WI38 (cell line): ENCODE measurements around the gene BTLA.
"Not testable (repeated sequence)": the region's sequence is repeated elsewhere in the genome, so short reads cannot be mapped to it uniquely, and the experiment has no call there.

ENCODE experiments used
- H3K4me3 ChIP-seq: 2 replicates; pipeline ENCODE4 v1.5.1; 2011; ENCODE audit warnings: low read depth, mild to moderate bottlenecking, control low read depth, low read length
- TF ChIP-seq, protein P1 (sequence below): IDR thresholded peaks from 2 replicates; pipeline ENCODE4 v1.5.1; 2012; ENCODE audit warnings: low read depth, mild to moderate bottlenecking, control low read depth, low read length

Gene BTLA, protein sequence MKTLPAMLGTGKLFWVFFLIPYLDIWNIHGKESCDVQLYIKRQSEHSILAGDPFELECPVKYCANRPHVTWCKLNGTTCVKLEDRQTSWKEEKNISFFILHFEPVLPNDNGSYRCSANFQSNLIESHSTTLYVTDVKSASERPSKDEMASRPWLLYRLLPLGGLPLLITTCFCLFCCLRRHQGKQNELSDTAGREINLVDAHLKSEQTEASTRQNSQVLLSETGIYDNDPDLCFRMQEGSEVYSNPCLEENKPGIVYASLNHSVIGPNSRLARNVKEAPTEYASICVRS

DNA sequence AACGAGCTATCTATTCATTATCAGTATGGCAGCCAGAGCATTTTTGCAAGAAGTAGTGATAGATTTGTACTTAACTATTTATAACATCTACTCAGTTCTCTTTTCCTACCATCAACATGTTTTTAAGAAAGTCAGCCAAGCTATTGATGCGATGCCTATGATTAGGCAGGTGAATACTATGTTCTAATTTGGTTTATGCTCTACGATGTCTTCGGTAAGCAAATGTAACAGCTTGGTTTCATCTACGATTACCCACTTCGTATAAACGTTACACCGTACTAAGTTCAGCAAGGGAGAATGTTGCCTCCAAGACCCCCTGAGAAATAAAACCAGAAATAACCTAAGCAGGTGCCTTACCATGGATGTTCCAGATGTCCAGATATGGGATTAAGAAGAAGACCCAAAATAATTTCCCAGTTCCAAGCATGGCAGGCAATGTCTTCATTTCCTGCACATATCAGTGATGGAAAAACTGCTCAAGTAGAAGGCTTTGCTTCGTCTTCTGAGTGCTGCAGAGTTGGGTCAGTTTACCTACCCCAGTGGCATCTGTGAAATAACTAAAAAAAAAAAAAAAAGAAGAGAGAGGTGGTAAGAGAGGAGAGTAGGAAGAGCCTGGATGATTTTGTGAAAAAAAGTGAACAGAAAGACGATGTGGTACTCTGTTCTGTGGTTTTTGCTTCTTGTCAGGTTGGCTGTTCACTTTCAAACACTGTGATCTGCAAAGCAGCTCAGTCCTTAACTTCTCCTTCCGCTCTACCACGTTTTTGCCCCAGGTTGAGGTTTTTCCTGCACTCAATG, at the start of gene BTLA:
Gene BTLA (minus strand): TSS at position 559 of the 798 bp plus-strand sequence. CDS start 114 bp downstream, at position 445.
- TF ChIP-seq, protein P1, sequence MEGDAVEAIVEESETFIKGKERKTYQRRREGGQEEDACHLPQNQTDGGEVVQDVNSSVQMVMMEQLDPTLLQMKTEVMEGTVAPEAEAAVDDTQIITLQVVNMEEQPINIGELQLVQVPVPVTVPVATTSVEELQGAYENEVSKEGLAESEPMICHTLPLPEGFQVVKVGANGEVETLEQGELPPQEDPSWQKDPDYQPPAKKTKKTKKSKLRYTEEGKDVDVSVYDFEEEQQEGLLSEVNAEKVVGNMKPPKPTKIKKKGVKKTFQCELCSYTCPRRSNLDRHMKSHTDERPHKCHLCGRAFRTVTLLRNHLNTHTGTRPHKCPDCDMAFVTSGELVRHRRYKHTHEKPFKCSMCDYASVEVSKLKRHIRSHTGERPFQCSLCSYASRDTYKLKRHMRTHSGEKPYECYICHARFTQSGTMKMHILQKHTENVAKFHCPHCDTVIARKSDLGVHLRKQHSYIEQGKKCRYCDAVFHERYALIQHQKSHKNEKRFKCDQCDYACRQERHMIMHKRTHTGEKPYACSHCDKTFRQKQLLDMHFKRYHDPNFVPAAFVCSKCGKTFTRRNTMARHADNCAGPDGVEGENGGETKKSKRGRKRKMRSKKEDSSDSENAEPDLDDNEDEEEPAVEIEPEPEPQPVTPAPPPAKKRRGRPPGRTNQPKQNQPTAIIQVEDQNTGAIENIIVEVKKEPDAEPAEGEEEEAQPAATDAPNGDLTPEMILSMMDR: no peak
- H3K4me3 ChIP-seq: no peak within 1 kb of the TSS

- no peak overlapping the region for H3K4me3 ChIP-seq
- TF ChIP-seq, protein P1: no peak
These were observed 47.0 kb upstream of the BTLA start for GRCh38 chr3:112546216-112546759.

GRCh38 chr3:112539825-112540650, 40.8 kb upstream of the BTLA start:
- TF ChIP-seq, protein P1: no peak
- H3K4me3 ChIP-seq: no peak overlapping the region

GRCh38 chr3:112531358-112531781, 32.1 kb upstream of the BTLA start:
- TF ChIP-seq, protein P1: 0 out of 2 replicates have a peak, but pooled peaks have one; percentile 17
- no peak overlapping the region for H3K4me3 ChIP-seq

DNA sequence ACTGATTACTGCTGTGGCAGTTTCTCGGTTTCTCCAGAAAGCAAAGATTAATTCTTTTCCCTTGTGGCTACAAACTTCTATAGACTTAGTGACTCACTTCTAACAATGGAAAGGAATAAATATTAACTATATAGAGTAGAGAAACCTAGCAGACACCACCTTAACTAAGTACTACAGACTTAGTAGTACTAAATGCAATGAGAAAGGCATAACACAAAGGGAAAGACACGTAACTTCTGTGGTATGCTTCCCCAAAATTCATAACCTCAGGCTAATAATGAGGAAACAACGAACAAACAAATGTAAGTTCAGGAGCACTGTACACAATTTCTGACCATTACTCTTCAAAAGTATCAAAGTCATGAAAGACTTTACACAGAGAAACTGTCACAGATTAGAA, 31.3 kb upstream of the BTLA start:
- TF ChIP-seq, protein P1: no peak
- no peak overlapping the region for H3K4me3 ChIP-seq

- not testable (repeated sequence) for H3K4me3 ChIP-seq
These were observed 24.9 kb upstream of the BTLA start for GRCh38 chr3:112524127-112524526.

- H3K4me3 ChIP-seq: no peak overlapping the region
- TF ChIP-seq, protein P1: peak; percentile 60; the same call in 1 of the 2 replicates
These were observed 20.2 kb upstream of the BTLA start for GRCh38 chr3:112519424-112520001.

DNA sequence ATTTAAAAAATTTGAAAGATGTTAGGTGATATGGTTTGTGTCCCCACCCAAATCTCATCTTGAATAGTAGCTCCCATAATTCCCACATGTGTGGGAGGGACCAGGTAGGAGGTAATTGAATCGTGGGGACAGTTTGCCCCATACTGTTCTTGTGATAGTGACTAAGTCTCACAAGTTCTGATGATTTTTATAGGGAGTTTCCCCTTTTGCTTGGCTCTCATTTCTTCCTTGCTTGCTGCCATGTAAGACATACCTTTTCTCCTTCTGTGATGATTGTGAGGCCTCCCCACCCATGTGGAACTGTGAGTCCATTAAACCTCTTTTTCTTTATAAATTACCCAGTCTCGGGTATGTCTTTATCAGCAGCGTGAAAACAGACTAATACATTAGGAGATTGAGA, 19.7 kb upstream of the BTLA start:
- not testable (repeated sequence) for H3K4me3 ChIP-seq
